ENCODE data around the gene MEIOC. TPM values are rescaled to one million over a fixed set of nuclear protein-coding genes. Genes with fewer than 3 reads are reported as not detected.

Gene MEIOC
- polyA plus RNA-seq, 3 donors, result 0.09 to 0.15 TPM; not detected in 1

DNA sequence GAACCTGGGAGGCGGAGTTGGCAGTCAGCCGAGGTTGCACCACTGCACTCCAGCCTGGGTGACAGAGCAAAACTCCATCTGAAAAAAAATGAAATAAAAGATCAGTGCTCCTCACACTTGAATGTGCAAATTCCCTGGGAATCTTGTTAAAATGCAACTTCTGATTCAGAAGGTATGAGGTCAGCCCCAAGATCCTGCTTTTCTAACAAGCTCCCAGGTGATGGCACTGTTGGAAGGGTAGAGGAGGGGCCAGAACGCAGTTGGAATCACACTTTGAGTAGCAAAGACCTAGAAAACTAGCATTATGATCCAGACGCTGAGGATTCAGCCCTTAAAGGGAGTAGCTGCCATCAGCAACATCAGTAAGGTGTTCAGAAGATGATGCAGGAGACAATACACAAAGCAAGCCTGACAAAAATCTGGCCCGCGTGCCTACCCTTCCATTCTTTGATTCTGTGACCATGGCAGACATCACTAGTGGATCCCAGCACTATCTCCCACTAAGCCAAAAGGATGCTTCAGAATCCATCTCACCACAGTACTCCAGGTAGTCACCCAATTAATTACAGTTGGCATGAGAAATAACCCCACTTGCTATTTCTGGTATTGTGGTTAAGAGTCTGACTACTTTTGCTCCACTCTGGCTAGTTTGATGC lies 33.1 kb upstream of the MEIOC start:
- H3K9me3 ChIP-seq (replicated peaks in 1 of 2; ENCODE audit: control insufficient read depth in 1 of 2, insufficient read depth in 1 of 2, low read length in 2 of 2), result no peaks in the 10 kb centered on the region
- no peak overlapping the region for H2AFZ ChIP-seq (ENCODE audit: insufficient read depth, low read depth, low read length, poor library complexity, severe bottlenecking)
- H3K79me2 ChIP-seq (ENCODE audit: insufficient read depth, low read length), result no peaks in the 10 kb centered on the region
- no peak overlapping the region for H3K4me3 ChIP-seq (replicated peaks in 1 of 3; ENCODE audit: low read depth in 2 of 3, low read length in 3 of 3)
- H3K9me3 Mint-ChIP-seq, result peaks cover 0 to 2% (median 0%) of the 10 kb centered on the region in 7 donors
- no peak for DNase-seq
- H3K27me3 ChIP-seq (ENCODE audit: control insufficient read depth in 2 of 2, insufficient read depth in 2 of 2, low read length in 2 of 2), result no peaks in the 10 kb centered on the region
- H3K36me3 ChIP-seq (replicated peaks in 1 of 2; ENCODE audit: control insufficient read depth in 1 of 2, insufficient read depth in 2 of 2, low read length in 2 of 2), result no peaks in the 10 kb centered on the region
- 100% methylated on average over 4 of the region's 6 CpGs for WGBS (ENCODE audit: insufficient coverage)
- H3K27ac Mint-ChIP-seq, result no peak overlapping the region
- TF ChIP-seq, protein P1, sequence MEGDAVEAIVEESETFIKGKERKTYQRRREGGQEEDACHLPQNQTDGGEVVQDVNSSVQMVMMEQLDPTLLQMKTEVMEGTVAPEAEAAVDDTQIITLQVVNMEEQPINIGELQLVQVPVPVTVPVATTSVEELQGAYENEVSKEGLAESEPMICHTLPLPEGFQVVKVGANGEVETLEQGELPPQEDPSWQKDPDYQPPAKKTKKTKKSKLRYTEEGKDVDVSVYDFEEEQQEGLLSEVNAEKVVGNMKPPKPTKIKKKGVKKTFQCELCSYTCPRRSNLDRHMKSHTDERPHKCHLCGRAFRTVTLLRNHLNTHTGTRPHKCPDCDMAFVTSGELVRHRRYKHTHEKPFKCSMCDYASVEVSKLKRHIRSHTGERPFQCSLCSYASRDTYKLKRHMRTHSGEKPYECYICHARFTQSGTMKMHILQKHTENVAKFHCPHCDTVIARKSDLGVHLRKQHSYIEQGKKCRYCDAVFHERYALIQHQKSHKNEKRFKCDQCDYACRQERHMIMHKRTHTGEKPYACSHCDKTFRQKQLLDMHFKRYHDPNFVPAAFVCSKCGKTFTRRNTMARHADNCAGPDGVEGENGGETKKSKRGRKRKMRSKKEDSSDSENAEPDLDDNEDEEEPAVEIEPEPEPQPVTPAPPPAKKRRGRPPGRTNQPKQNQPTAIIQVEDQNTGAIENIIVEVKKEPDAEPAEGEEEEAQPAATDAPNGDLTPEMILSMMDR (IDR thresholded peaks at IDR 0.05), result no peak
- H4K20me1 ChIP-seq (ENCODE audit: insufficient read depth, low read length), result no peaks in the 10 kb centered on the region
- H3K4me2 ChIP-seq (replicated peaks; ENCODE audit: extremely low read depth, low read length, poor library complexity, severe bottlenecking), result no peak overlapping the region
- H3K4me1 Mint-ChIP-seq, result peaks cover 8% of the 10 kb centered on the region
- no peaks in the 10 kb centered on the region for H3K36me3 Mint-ChIP-seq
- no peak overlapping the region for H3K27ac ChIP-seq (ENCODE audit: low read depth in 1 of 2, low read length in 2 of 2)
- intact Hi-C loops (cut with micrococcal nuclease), result no loop called here
- peaks cover 2 to 4% (median 3%) of the 10 kb centered on the region in 3 donors for H3K27me3 Mint-ChIP-seq (ENCODE audit: low read depth in 3 of 3)
- H3K9ac ChIP-seq (ENCODE audit: insufficient read depth, low read length, poor library complexity, severe bottlenecking), result no peak overlapping the region
- H3K4me3 Mint-ChIP-seq, result no peak overlapping the region
- peaks cover 3 to 6% of the 10 kb centered on the region in 2 donors for H3K4me1 ChIP-seq (ENCODE audit: control insufficient read depth in 1 of 2, insufficient read depth in 2 of 2, low read length in 2 of 2)

DNA sequence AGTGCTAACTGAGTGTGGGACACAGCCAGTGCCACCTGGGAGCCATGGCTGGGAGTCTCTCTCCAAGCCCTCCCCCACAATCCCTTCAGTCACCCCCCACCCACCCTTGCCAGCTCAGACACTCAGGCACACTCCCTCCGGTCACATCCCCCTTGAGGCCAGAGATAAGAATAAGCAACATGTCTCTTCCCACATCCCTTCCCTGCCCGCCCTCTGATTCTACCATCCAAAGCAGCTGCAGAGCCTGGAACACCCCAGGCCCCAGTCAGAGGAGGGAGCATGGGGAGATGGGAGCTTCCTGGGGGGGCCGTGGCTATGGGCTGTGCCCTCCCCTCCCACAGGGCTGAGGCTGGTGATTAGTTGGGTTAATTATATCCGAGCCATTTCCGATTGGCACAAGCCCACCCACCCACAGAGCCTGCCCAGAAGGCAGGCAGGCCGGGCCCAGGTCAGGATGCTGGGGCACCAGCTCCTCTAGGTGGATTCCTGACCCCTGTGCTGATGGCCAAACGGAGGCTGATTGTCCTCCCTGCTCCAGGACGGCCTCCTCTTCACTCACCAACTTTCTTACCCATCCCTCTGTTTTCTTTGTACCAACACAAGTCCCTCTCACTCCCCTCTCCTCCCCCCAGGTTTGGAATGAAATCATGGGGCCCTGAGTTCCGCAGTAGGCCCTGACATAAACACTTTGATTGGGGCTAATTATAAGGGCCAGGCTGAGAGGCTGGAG lies 28.6 kb upstream of the MEIOC start:
- WGBS (ENCODE audit: insufficient coverage), result 97% methylated on average over 5 of the region's 9 CpGs
- H3K27me3 Mint-ChIP-seq (ENCODE audit: low read depth in 3 of 3), result peaks cover 0 to 3% (median 2%) of the 10 kb centered on the region in 3 donors
- H3K4me3 Mint-ChIP-seq, result peak overlapping the region in 1 of 2 donors; percentile 72
- Histone ChIP-seq H3K4me1 (ENCODE audit: control insufficient read depth in 1 of 2, insufficient read depth in 2 of 2, low read length in 2 of 2) (peaks cover 13 to 15% of the 10 kb centered on the region in 2 donors), H3K36me3 (replicated peaks in 1 of 2; ENCODE audit: control insufficient read depth in 1 of 2, insufficient read depth in 2 of 2, low read length in 2 of 2) (no peaks in the 10 kb centered on the region), H4K20me1 (ENCODE audit: insufficient read depth, low read length) (no peaks in the 10 kb centered on the region), H3K9ac (ENCODE audit: insufficient read depth, low read length, poor library complexity, severe bottlenecking) (peak overlapping the region; percentile 71), H3K27me3 (ENCODE audit: control insufficient read depth in 2 of 2, insufficient read depth in 2 of 2, low read length in 2 of 2) (no peaks in the 10 kb centered on the region), H3K4me3 (replicated peaks in 1 of 3; ENCODE audit: low read depth in 2 of 3, low read length in 3 of 3) (peak overlapping the region in 1 of 3 experiments; percentile 68), H3K27ac (ENCODE audit: low read depth in 1 of 2, low read length in 2 of 2) (peak overlapping the region in 1 of 2 donors; percentile 81), H3K4me2 (replicated peaks; ENCODE audit: extremely low read depth, low read length, poor library complexity, severe bottlenecking) (peak overlapping the region; percentile 39), H3K79me2 (ENCODE audit: insufficient read depth, low read length) (no peaks in the 10 kb centered on the region), H3K9me3 (replicated peaks in 1 of 2; ENCODE audit: control insufficient read depth in 1 of 2, insufficient read depth in 1 of 2, low read length in 2 of 2) (no peaks in the 10 kb centered on the region), H2AFZ (ENCODE audit: insufficient read depth, low read depth, low read length, poor library complexity, severe bottlenecking) (peak overlapping the region; percentile 92)
- TF ChIP-seq, protein P1 (IDR thresholded peaks at IDR 0.05), result no peak
- no peak for DNase-seq
- no peaks in the 10 kb centered on the region for H3K36me3 Mint-ChIP-seq
- peak overlapping the region in 6 of 7 donors; percentile 20 to 98 (median 86) for H3K27ac Mint-ChIP-seq
- intact Hi-C loops (cut with micrococcal nuclease), result no loop called here
- H3K9me3 Mint-ChIP-seq, result peaks cover 0 to 6% (median 0%) of the 10 kb centered on the region in 7 donors
- peaks cover 18% of the 10 kb centered on the region for H3K4me1 Mint-ChIP-seq
